Fibroblast of mammary gland (primary cell): ENCODE data around the gene COX19.
"Not testable (repeated sequence)": the region's sequence is repeated elsewhere in the genome, so short reads cannot be mapped to it uniquely, and the experiment has no call there.

Experiments used
- DNase-seq: peaks from one replicate; pipeline ENCODE4 v3.0.0-alpha.2; 2010; ENCODE audit warnings: low read depth
- H3K4me3 ChIP-seq: 2 replicates; pipeline ENCODE4 v1.5.1; 2011; ENCODE audit warnings: low read depth, mild to moderate bottlenecking, low read length, moderate library complexity; ENCODE audit not compliant: control insufficient read depth
- CTCF ChIP-seq: conservative IDR thresholded peaks from 2 replicates; pipeline ENCODE4 v1.5.1; 2011; ENCODE audit warnings: low read depth, low read length, inconsistent platforms; ENCODE audit not compliant: control insufficient read depth, insufficient read depth

The COX19 gene

GRCh38 chr7:949021-949934 is 26.1 kb downstream of the COX19 start:
- no peak overlapping the region for H3K4me3 ChIP-seq
- no peak for TF ChIP-seq CTCF
- no peak for DNase-seq

GRCh38 chr7:947391-948210 is 27.7 kb downstream of the COX19 start:
- TF ChIP-seq CTCF: no peak
- no peak for DNase-seq
- no peak overlapping the region for H3K4me3 ChIP-seq

GRCh38 chr7:946256-946996 is 28.9 kb downstream of the COX19 start:
- TF ChIP-seq CTCF: no peak
- DNase-seq: no peak
- H3K4me3 ChIP-seq: no peak overlapping the region

GRCh38 chr7:945556-946255 is 29.6 kb downstream of the COX19 start:
- no peak overlapping the region for H3K4me3 ChIP-seq
- no peak for DNase-seq
- TF ChIP-seq CTCF: no peak

- H3K4me3 ChIP-seq: no peak overlapping the region
- TF ChIP-seq CTCF: no peak
- DNase-seq: no peak
Observed at GRCh38 chr7:945147-945555, 30.2 kb downstream of the COX19 start.

DNA sequence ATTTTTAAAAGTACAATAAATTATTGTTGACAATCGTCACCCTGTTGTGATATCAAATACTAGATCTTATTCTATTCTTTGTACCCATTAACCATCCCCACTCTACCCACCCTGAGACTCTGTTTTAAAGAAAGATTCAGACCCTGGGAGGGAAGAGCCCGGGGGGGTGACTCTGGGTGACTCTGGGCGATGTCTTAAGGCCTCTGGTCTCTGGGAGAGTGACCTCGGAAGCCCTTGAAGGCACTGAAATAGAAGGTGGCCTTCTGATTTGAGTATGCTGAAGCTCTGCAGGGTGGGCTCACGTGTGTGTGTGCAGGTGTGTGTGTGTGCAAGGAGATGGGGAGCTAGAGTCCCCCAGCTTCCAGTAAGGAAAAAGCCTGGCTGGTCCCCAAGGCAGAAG is 30.6 kb downstream of the COX19 start:
- H3K4me3 ChIP-seq: no peak overlapping the region
- no peak for DNase-seq
- TF ChIP-seq CTCF: no peak

GRCh38 chr7:943793-944192 is 31.6 kb downstream of the COX19 start:
- not testable (repeated sequence) for H3K4me3 ChIP-seq, DNase-seq
